HepG2 (cell line): ENCODE results near the gene PLD2. TPM values are rescaled to one million over a fixed set of nuclear protein-coding genes. Genes with fewer than 3 reads are reported as not detected.
A peak's percentile ranks its signal among the peaks of the same experiment; 100 is the strongest.

Experiments used
- ARNTL ChIP-seq: sonication (generic); formaldehyde crosslinking; IDR thresholded peaks from 2 replicates; pipeline ENCODE4 v1.4.0; 2020; ENCODE audit warnings: mild to moderate bottlenecking, missing genetic modification reagents
- CEBPG ChIP-seq: IDR thresholded peaks from 2 replicates; pipeline ENCODE4 v1.6.1; 2016
- ESRRA ChIP-seq: sonication (generic); formaldehyde crosslinking; IDR thresholded peaks from 2 replicates; pipeline ENCODE4 v1.5.1; 2020; ENCODE audit warnings: mild to moderate bottlenecking, low read depth, missing genetic modification reagents
- IKZF4 ChIP-seq: sonication (generic); formaldehyde crosslinking; IDR thresholded peaks from 2 replicates; pipeline ENCODE4 v1.5.1; 2020; ENCODE audit warnings: borderline replicate concordance, mild to moderate bottlenecking, low read depth, missing genetic modification reagents; ENCODE audit errors: not compliant biosample characterization
- KDM5A ChIP-seq: fragments of 200-600 bp; sonication (generic); IDR thresholded peaks from 2 replicates; pipeline ENCODE4 v1.7.0; 2018; ENCODE audit warnings: antibody characterized with exemption, mild to moderate bottlenecking, low read length, borderline replicate concordance
- NCOA5 ChIP-seq: sonication (generic); formaldehyde crosslinking; IDR thresholded peaks from 2 replicates; pipeline ENCODE4 v1.4.0; 2020; ENCODE audit warnings: missing genetic modification reagents
- POLR2A ChIP-seq, 2 experiments: IDR thresholded peaks; 2 replicates each; pipeline ENCODE4 v1.6.1; 2011; ENCODE audit warnings: low read depth in 2 of 2, low read length in 2 of 2, mild to moderate bottlenecking in 1 of 2, moderate library complexity in 1 of 2; ENCODE audit not compliant: insufficient read depth in 1 of 2
- POLR2G ChIP-seq: fragments of 200-400 bp; formaldehyde crosslinking; IDR thresholded peaks from 2 replicates; pipeline ENCODE4 v1.6.1; 2018; ENCODE audit warnings: mild to moderate bottlenecking, low read depth, low read length, moderate library complexity
- RXRB ChIP-seq: IDR thresholded peaks from 2 replicates; pipeline ENCODE4 v1.6.1; 2016; ENCODE audit warnings: borderline replicate concordance, missing genetic modification reagents, missing compliant biosample characterization
- ZNF468 ChIP-seq: sonication (generic); formaldehyde crosslinking; IDR thresholded peaks from 2 replicates; pipeline ENCODE4 v1.8.0; 2022; ENCODE audit warnings: mild to moderate bottlenecking, moderate library complexity, missing genetic modification reagents
- ZNF775 ChIP-seq: sonication (generic); formaldehyde crosslinking; IDR thresholded peaks from 2 replicates; pipeline ENCODE4 v1.4.0; 2020; ENCODE audit warnings: missing genetic modification reagents, mild to moderate bottlenecking, moderate library complexity, borderline replicate concordance
- ZNF780A ChIP-seq: sonication (generic); formaldehyde crosslinking; IDR thresholded peaks from 2 replicates; pipeline ENCODE4 v1.8.0; 2022; ENCODE audit warnings: mild to moderate bottlenecking, missing genetic modification reagents, moderate library complexity
- ZNF891 ChIP-seq: sonication (generic); formaldehyde crosslinking; IDR thresholded peaks from 2 replicates; pipeline ENCODE4 v1.5.0; 2020; ENCODE audit warnings: mild to moderate bottlenecking, missing genetic modification reagents
- polyA plus RNA-seq, 8 experiments: library from polyadenylated mRNA; depleted of rRNA in 3 of 8; stranded (reverse) in 7 of 8; unstranded in 1 of 8; fragments of >200 nt; fragmentation: Illumina TruSeq in 4 of 8; extraction: Trizol in 4 of 8; gene quantifications; 2 replicates each; pipeline versions ENCODE4 v1.2.1 to v1.2.3, GENCODE V29; 2011 to 2016; ENCODE audit warnings: low read depth in 4 of 8, missing spikeins in 1 of 8, mixed read lengths in 1 of 8; ENCODE audit not compliant: insufficient read depth in 1 of 8
- total RNA-seq, 5 experiments: library from RNA; depleted of rRNA; stranded (reverse); fragments of >200 nt; fragmentation: Illumina TruSeq; extraction: Trizol; gene quantifications; 2 replicates each; pipeline ENCODE4 v1.2.3, GENCODE V29; 2016; ENCODE audit warnings: low read depth in 1 of 5
- TF ChIP-seq, protein P1 (sequence below): sonication (generic); formaldehyde crosslinking; IDR thresholded peaks from 2 replicates; pipeline ENCODE4 v1.4.0; 2020; ENCODE audit warnings: missing genetic modification reagents
- TF ChIP-seq, protein P2 (sequence below): sonication (generic); formaldehyde crosslinking; IDR thresholded peaks from 2 replicates; pipeline ENCODE4 v1.4.0; 2020; ENCODE audit warnings: mild to moderate bottlenecking, missing genetic modification reagents
- TF ChIP-seq, protein P3 (sequence below): sonication (generic); formaldehyde crosslinking; IDR thresholded peaks from 2 replicates; pipeline ENCODE4 v1.4.0; 2020; ENCODE audit warnings: missing genetic modification reagents, low read depth, mild to moderate bottlenecking, borderline replicate concordance
- TF ChIP-seq, protein P4 (sequence below), 2 experiments: IDR thresholded peaks; 2 replicates each; pipeline ENCODE4 v1.6.1; 2011 to 2012; ENCODE audit warnings: low read length in 2 of 2, borderline replicate concordance in 1 of 2, low read depth in 1 of 2, mild to moderate bottlenecking in 1 of 2, moderate library complexity in 1 of 2

PLD2 gene
- total and polyA plus RNA-seq, 2 of the 13 experiments (the other 11 are each of a cell fraction or from before 2014, with no cell fraction given), result 13.4 to 29.7 TPM

DNA sequence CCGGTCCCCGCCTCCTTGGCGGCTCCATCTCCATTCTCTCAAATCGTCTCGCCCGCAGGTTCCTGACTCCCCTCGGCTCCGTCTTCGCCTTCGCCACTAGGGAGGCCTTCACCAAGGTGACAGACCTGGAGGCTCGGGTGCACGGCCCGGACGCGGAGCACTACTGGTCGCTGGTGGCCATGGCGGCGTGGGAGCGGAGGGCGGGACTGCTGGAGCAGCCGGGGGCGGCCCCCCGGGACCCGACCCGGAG is 17.3 kb upstream of the PLD2 start (continued):
- no peak for TF ChIP-seq ZNF780A
- no peak for TF ChIP-seq ZNF775
- TF ChIP-seq IKZF4 (CRISPR knock-in tag), result no peak
- 0 out of 2 replicates have a peak, but pooled peaks have one; percentile 55 for TF ChIP-seq KDM5A
- 0 out of 2 replicates have a peak, but pooled peaks have one; percentile 16 for TF ChIP-seq ESRRA (CRISPR knock-in tag)
- 0 out of 2 replicates have a peak, but pooled peaks have one; percentile 8 for TF ChIP-seq ZNF891 (CRISPR knock-in tag)
- TF ChIP-seq RXRB (CRISPR knock-in tag), result no peak
- TF ChIP-seq, protein P1, sequence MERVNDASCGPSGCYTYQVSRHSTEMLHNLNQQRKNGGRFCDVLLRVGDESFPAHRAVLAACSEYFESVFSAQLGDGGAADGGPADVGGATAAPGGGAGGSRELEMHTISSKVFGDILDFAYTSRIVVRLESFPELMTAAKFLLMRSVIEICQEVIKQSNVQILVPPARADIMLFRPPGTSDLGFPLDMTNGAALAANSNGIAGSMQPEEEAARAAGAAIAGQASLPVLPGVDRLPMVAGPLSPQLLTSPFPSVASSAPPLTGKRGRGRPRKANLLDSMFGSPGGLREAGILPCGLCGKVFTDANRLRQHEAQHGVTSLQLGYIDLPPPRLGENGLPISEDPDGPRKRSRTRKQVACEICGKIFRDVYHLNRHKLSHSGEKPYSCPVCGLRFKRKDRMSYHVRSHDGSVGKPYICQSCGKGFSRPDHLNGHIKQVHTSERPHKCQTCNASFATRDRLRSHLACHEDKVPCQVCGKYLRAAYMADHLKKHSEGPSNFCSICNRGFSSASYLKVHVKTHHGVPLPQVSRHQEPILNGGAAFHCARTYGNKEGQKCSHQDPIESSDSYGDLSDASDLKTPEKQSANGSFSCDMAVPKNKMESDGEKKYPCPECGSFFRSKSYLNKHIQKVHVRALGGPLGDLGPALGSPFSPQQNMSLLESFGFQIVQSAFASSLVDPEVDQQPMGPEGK, result peak; percentile 35; the same call in 1 of the 2 replicates
- peak; percentile 75; the same call in 1 of the 2 replicates for TF ChIP-seq POLR2G
- TF ChIP-seq ARNTL (CRISPR knock-in tag), result no peak
- TF ChIP-seq ZNF468 (CRISPR knock-in tag), result no peak
- TF ChIP-seq, protein P2, sequence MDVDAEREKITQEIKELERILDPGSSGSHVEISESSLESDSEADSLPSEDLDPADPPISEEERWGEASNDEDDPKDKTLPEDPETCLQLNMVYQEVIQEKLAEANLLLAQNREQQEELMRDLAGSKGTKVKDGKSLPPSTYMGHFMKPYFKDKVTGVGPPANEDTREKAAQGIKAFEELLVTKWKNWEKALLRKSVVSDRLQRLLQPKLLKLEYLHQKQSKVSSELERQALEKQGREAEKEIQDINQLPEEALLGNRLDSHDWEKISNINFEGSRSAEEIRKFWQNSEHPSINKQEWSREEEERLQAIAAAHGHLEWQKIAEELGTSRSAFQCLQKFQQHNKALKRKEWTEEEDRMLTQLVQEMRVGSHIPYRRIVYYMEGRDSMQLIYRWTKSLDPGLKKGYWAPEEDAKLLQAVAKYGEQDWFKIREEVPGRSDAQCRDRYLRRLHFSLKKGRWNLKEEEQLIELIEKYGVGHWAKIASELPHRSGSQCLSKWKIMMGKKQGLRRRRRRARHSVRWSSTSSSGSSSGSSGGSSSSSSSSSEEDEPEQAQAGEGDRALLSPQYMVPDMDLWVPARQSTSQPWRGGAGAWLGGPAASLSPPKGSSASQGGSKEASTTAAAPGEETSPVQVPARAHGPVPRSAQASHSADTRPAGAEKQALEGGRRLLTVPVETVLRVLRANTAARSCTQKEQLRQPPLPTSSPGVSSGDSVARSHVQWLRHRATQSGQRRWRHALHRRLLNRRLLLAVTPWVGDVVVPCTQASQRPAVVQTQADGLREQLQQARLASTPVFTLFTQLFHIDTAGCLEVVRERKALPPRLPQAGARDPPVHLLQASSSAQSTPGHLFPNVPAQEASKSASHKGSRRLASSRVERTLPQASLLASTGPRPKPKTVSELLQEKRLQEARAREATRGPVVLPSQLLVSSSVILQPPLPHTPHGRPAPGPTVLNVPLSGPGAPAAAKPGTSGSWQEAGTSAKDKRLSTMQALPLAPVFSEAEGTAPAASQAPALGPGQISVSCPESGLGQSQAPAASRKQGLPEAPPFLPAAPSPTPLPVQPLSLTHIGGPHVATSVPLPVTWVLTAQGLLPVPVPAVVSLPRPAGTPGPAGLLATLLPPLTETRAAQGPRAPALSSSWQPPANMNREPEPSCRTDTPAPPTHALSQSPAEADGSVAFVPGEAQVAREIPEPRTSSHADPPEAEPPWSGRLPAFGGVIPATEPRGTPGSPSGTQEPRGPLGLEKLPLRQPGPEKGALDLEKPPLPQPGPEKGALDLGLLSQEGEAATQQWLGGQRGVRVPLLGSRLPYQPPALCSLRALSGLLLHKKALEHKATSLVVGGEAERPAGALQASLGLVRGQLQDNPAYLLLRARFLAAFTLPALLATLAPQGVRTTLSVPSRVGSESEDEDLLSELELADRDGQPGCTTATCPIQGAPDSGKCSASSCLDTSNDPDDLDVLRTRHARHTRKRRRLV, result 0 out of 2 replicates have a peak, but pooled peaks have one; percentile 9
- no peak for TF ChIP-seq NCOA5
- TF ChIP-seq CEBPG (CRISPR knock-in tag), result no peak
- TF ChIP-seq, protein P3, sequence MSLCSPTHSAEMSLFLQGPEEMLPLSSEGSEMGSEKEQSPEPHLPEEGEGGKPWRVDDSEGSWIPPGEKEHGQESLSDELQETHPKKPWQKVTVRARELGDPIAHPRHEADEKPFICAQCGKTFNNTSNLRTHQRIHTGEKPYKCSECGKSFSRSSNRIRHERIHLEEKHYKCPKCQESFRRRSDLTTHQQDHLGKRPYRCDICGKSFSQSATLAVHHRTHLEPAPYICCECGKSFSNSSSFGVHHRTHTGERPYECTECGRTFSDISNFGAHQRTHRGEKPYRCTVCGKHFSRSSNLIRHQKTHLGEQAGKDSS (CRISPR knock-in tag), result no peak
- 0 out of 4 replicates have a peak, but pooled peaks of 1 of the 2 experiments have one; percentile 56 for TF ChIP-seq POLR2A (IDR thresholded peaks at IDR 0.05; ENCODE audit: insufficient read depth in 1 of 2, low read depth in 2 of 2, low read length in 2 of 2)
- TF ChIP-seq, protein P4, sequence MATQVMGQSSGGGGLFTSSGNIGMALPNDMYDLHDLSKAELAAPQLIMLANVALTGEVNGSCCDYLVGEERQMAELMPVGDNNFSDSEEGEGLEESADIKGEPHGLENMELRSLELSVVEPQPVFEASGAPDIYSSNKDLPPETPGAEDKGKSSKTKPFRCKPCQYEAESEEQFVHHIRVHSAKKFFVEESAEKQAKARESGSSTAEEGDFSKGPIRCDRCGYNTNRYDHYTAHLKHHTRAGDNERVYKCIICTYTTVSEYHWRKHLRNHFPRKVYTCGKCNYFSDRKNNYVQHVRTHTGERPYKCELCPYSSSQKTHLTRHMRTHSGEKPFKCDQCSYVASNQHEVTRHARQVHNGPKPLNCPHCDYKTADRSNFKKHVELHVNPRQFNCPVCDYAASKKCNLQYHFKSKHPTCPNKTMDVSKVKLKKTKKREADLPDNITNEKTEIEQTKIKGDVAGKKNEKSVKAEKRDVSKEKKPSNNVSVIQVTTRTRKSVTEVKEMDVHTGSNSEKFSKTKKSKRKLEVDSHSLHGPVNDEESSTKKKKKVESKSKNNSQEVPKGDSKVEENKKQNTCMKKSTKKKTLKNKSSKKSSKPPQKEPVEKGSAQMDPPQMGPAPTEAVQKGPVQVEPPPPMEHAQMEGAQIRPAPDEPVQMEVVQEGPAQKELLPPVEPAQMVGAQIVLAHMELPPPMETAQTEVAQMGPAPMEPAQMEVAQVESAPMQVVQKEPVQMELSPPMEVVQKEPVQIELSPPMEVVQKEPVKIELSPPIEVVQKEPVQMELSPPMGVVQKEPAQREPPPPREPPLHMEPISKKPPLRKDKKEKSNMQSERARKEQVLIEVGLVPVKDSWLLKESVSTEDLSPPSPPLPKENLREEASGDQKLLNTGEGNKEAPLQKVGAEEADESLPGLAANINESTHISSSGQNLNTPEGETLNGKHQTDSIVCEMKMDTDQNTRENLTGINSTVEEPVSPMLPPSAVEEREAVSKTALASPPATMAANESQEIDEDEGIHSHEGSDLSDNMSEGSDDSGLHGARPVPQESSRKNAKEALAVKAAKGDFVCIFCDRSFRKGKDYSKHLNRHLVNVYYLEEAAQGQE (IDR thresholded peaks at IDR 0.05; ENCODE audit: borderline replicate concordance in 1 of 2, low read depth in 1 of 2, low read length in 2 of 2), result 0 out of 4 replicates have a peak, but pooled peaks of 1 of the 2 experiments have one; percentile 9
